Measurements from ENCODE around the gene DNAH17. TPM values are rescaled to one million over a fixed set of nuclear protein-coding genes. Genes with fewer than 3 reads are reported as not detected.

Gene DNAH17
- total and polyA plus RNA-seq, 2 experiments from 2014 or later: 0.64 TPM; not detected in 1

GRCh38 chr17:78527345-78527744, 49.9 kb downstream of the DNAH17 start:
- WGBS, 2 experiments (ENCODE audit: low coverage in 1 of 2, low lambda C conversion rate in 2 of 2, missing lambda C conversion rate in 2 of 2): 71 to 73% methylated on average over 4 of the region's 4 CpGs
- Histone ChIP-seq H2AFZ (no peak overlapping the region), H3K79me2 (ENCODE audit: insufficient read depth) (no peaks in the 10 kb centered on the region), H3K4me1 (ENCODE audit: insufficient read depth) (no peaks in the 10 kb centered on the region), H3K4me2 (ENCODE audit: unreplicated experiment) (no peak overlapping the region), H3F3A (ENCODE audit: insufficient read depth) (no peaks in the 10 kb centered on the region), H3K9me3 (ENCODE audit: low read depth) (no peaks in the 10 kb centered on the region), H3K36me3 (ENCODE audit: low read depth) (no peaks in the 10 kb centered on the region), H3K9ac (no peak overlapping the region), H4K20me1 (ENCODE audit: insufficient read depth) (no peaks in the 10 kb centered on the region), H3K27me3 (replicated peaks; ENCODE audit: insufficient read depth) (no peaks in the 10 kb centered on the region), H3K4me3 (no peak overlapping the region), H3K9me2 (ENCODE audit: insufficient read depth) (no peaks in the 10 kb centered on the region), H3K27ac (no peak overlapping the region)
- TF ChIP-seq EZH2 (IDR thresholded peaks at IDR 0.05; ENCODE audit: insufficient read depth, poor library complexity, severe bottlenecking) (no peak), EZH2phosphoT487 (IDR thresholded peaks at IDR 0.05; ENCODE audit: insufficient read depth, low read depth) (no peak)
- in situ Hi-C loops (cut with MboI): no loop called here
- no peak for DNase-seq

GRCh38 chr17:78526231-78527025, 50.8 kb downstream of the DNAH17 start:
- Histone ChIP-seq H4K20me1 (ENCODE audit: insufficient read depth) (no peaks in the 10 kb centered on the region), H3K4me1 (ENCODE audit: insufficient read depth) (no peaks in the 10 kb centered on the region), H3K27ac (no peak overlapping the region), H3K9me2 (ENCODE audit: insufficient read depth) (no peaks in the 10 kb centered on the region), H2AFZ (no peak overlapping the region), H3K4me3 (no peak overlapping the region), H3K9ac (no peak overlapping the region), H3K27me3 (replicated peaks; ENCODE audit: insufficient read depth) (0 out of 2 replicates have a peak, but pooled peaks cover 4% of the 10 kb centered on the region), H3K9me3 (ENCODE audit: low read depth) (no peaks in the 10 kb centered on the region), H3K79me2 (ENCODE audit: insufficient read depth) (no peaks in the 10 kb centered on the region), H3K4me2 (ENCODE audit: unreplicated experiment) (no peak overlapping the region), H3F3A (ENCODE audit: insufficient read depth) (no peaks in the 10 kb centered on the region), H3K36me3 (ENCODE audit: low read depth) (no peaks in the 10 kb centered on the region)
- TF ChIP-seq EZH2phosphoT487 (IDR thresholded peaks at IDR 0.05; ENCODE audit: insufficient read depth, low read depth): no peak
- TF ChIP-seq EZH2 (IDR thresholded peaks at IDR 0.05; ENCODE audit: insufficient read depth, poor library complexity, severe bottlenecking): no peak
- 78 to 85% methylated on average over 28 to 30 of the region's 30 CpGs for WGBS, 2 experiments (ENCODE audit: low coverage in 1 of 2, low lambda C conversion rate in 2 of 2, missing lambda C conversion rate in 2 of 2)
- in situ Hi-C loops (cut with MboI): no loop called here
- DNase-seq: no peak

GRCh38 chr17:78525511-78526160, 51.6 kb downstream of the DNAH17 start:
- 72 to 79% methylated on average over 17 of the region's 17 CpGs for WGBS, 2 experiments (ENCODE audit: low coverage in 1 of 2, low lambda C conversion rate in 2 of 2, missing lambda C conversion rate in 2 of 2)
- Histone ChIP-seq H4K20me1 (ENCODE audit: insufficient read depth) (no peaks in the 10 kb centered on the region), H3F3A (ENCODE audit: insufficient read depth) (no peaks in the 10 kb centered on the region), H3K27me3 (replicated peaks; ENCODE audit: insufficient read depth) (0 out of 2 replicates have a peak, but pooled peaks cover 7% of the 10 kb centered on the region), H3K4me3 (no peak overlapping the region), H3K27ac (no peak overlapping the region), H3K4me2 (ENCODE audit: unreplicated experiment) (no peak overlapping the region), H3K9me2 (ENCODE audit: insufficient read depth) (no peaks in the 10 kb centered on the region), H3K9me3 (ENCODE audit: low read depth) (no peaks in the 10 kb centered on the region), H3K9ac (no peak overlapping the region), H3K36me3 (ENCODE audit: low read depth) (no peaks in the 10 kb centered on the region), H2AFZ (no peak overlapping the region), H3K4me1 (ENCODE audit: insufficient read depth) (no peaks in the 10 kb centered on the region), H3K79me2 (ENCODE audit: insufficient read depth) (no peaks in the 10 kb centered on the region)
- in situ Hi-C loops (cut with MboI): no loop called here
- DNase-seq: no peak
- TF ChIP-seq EZH2phosphoT487 (IDR thresholded peaks at IDR 0.05; ENCODE audit: insufficient read depth, low read depth) (no peak), EZH2 (IDR thresholded peaks at IDR 0.05; ENCODE audit: insufficient read depth, poor library complexity, severe bottlenecking) (no peak)

GRCh38 chr17:78524870-78525510, 52.2 kb downstream of the DNAH17 start:
- Histone ChIP-seq H3K9me3 (ENCODE audit: low read depth) (no peaks in the 10 kb centered on the region), H3K4me3 (no peak overlapping the region), H3K27ac (no peak overlapping the region), H4K20me1 (ENCODE audit: insufficient read depth) (no peaks in the 10 kb centered on the region), H3K79me2 (ENCODE audit: insufficient read depth) (no peaks in the 10 kb centered on the region), H2AFZ (no peak overlapping the region), H3K9me2 (ENCODE audit: insufficient read depth) (no peaks in the 10 kb centered on the region), H3F3A (ENCODE audit: insufficient read depth) (no peaks in the 10 kb centered on the region), H3K4me1 (ENCODE audit: insufficient read depth) (no peaks in the 10 kb centered on the region), H3K4me2 (ENCODE audit: unreplicated experiment) (no peak overlapping the region), H3K36me3 (ENCODE audit: low read depth) (no peaks in the 10 kb centered on the region), H3K27me3 (replicated peaks; ENCODE audit: insufficient read depth) (0 out of 2 replicates have a peak, but pooled peaks cover 7% of the 10 kb centered on the region), H3K9ac (no peak overlapping the region)
- in situ Hi-C loops (cut with MboI): no loop called here
- TF ChIP-seq EZH2phosphoT487 (IDR thresholded peaks at IDR 0.05; ENCODE audit: insufficient read depth, low read depth): no peak
- TF ChIP-seq EZH2 (IDR thresholded peaks at IDR 0.05; ENCODE audit: insufficient read depth, poor library complexity, severe bottlenecking): no peak
- 86 to 88% methylated on average over 13 to 23 of the region's 23 CpGs for WGBS, 2 experiments (ENCODE audit: low coverage in 1 of 2, low lambda C conversion rate in 2 of 2, missing lambda C conversion rate in 2 of 2)
- no peak for DNase-seq
